ENCODE data around the gene OR2M5. TPM values are rescaled to one million over a fixed set of nuclear protein-coding genes. Genes with fewer than 3 reads are reported as not detected.

OR2M5 gene
- total RNA-seq, 1 donor from 2014 or later, result not detected

Other genes starting within 250 kb of the OR2M5 start
- 0.53 TPM in 1 of 2 replicates, not detected in the other for gene OR2W3, start 249.6 kb upstream of the OR2M5 start, total RNA-seq
- not detected in 2 replicates for gene OR2T8, start 224.9 kb upstream of the OR2M5 start, total RNA-seq
- not detected in 2 replicates for gene OR2AJ1, start 220.3 kb upstream of the OR2M5 start, total RNA-seq
- not detected in 2 replicates for gene OR2L8, start 196.3 kb upstream of the OR2M5 start, total RNA-seq
- gene OR2AK2, start 179.9 kb upstream of the OR2M5 start, total RNA-seq, result not detected in 2 replicates
- not detected in 2 replicates for gene OR2L5, start 131.5 kb upstream of the OR2M5 start, total RNA-seq
- 0.07 TPM in 1 of 2 replicates, not detected in the other for gene OR2L2, start 115.1 kb upstream of the OR2M5 start, total RNA-seq
- not detected in 2 replicates for gene OR2L3, start 98.3 kb upstream of the OR2M5 start, total RNA-seq
- gene OR2L13, start 50.0 kb upstream of the OR2M5 start, total RNA-seq, result not detected in 2 replicates
- not detected in 2 replicates for gene OR2M2, start 29.7 kb downstream of the OR2M5 start, total RNA-seq
- not detected in 2 replicates for gene OR2M3, start 52.1 kb downstream of the OR2M5 start, total RNA-seq
- not detected in 2 replicates for gene OR2M4, start 86.3 kb downstream of the OR2M5 start, total RNA-seq
- not detected in 2 replicates for gene OR2T33, start 132.8 kb downstream of the OR2M5 start, total RNA-seq
- not detected in 2 replicates for gene OR2T12, start 158.3 kb downstream of the OR2M5 start, total RNA-seq
- not detected in 2 replicates for gene OR2M7, start 179.4 kb downstream of the OR2M5 start, total RNA-seq
- not detected in 2 replicates for gene OR14C36, start 203.6 kb downstream of the OR2M5 start, total RNA-seq
- gene OR2T4, start 216.5 kb downstream of the OR2M5 start, total RNA-seq, result not detected in 2 replicates
- not detected in 2 replicates for gene OR2T6, start 230.6 kb downstream of the OR2M5 start, total RNA-seq